ENCODE measurements around the gene CERK.

- TF ChIP-seq NANOG (IDR thresholded peaks at IDR 0.05; ENCODE audit: insufficient read depth, low read depth, low read length, poor library complexity, severe bottlenecking) (no peak), KDM1A (IDR thresholded peaks at IDR 0.05; ENCODE audit: borderline replicate concordance, low read length) (no peak), POLR2A (IDR thresholded peaks at IDR 0.05; ENCODE audit: control extremely low read depth in 1 of 2, low read depth in 2 of 2, low read length in 2 of 2) (no peak), POLR2AphosphoS5 (IDR thresholded peaks at IDR 0.05; ENCODE audit: low read depth, low read length) (no peak), EP300 (IDR thresholded peaks at IDR 0.05; ENCODE audit: borderline replicate concordance in 1 of 2, low read depth in 2 of 2, low read length in 2 of 2) (no peak), RFX5 (IDR thresholded peaks at IDR 0.05; ENCODE audit: borderline replicate concordance, low read depth, low read length) (no peak), EGR1 (IDR thresholded peaks at IDR 0.05; ENCODE audit: borderline replicate concordance, low read depth, low read length) (no peak), TAF1 (IDR thresholded peaks at IDR 0.05; ENCODE audit: low read depth, low read length) (no peak), SUZ12 (IDR thresholded peaks at IDR 0.05; ENCODE audit: low read length) (no peak), SIN3A (conservative IDR thresholded peaks at IDR 0.05 in 1 of 2, IDR thresholded peaks at IDR 0.05 in 1 of 2; ENCODE audit: low read depth in 1 of 2, low read length in 2 of 2) (no peak)
- TF ChIP-seq, protein P1, sequence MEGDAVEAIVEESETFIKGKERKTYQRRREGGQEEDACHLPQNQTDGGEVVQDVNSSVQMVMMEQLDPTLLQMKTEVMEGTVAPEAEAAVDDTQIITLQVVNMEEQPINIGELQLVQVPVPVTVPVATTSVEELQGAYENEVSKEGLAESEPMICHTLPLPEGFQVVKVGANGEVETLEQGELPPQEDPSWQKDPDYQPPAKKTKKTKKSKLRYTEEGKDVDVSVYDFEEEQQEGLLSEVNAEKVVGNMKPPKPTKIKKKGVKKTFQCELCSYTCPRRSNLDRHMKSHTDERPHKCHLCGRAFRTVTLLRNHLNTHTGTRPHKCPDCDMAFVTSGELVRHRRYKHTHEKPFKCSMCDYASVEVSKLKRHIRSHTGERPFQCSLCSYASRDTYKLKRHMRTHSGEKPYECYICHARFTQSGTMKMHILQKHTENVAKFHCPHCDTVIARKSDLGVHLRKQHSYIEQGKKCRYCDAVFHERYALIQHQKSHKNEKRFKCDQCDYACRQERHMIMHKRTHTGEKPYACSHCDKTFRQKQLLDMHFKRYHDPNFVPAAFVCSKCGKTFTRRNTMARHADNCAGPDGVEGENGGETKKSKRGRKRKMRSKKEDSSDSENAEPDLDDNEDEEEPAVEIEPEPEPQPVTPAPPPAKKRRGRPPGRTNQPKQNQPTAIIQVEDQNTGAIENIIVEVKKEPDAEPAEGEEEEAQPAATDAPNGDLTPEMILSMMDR (IDR thresholded peaks at IDR 0.05; ENCODE audit: control extremely low read depth in 1 of 3, insufficient read depth in 1 of 3, low read depth in 1 of 3, low read length in 3 of 3), result no peak
Measured at GRCh38 chr22:46703171-46703995, 34.7 kb downstream of the CERK start.

Data from H1 (cell line).